NCI-H2227 (cell line): ENCODE results near the gene NID2.

Experiments
- DNase-seq: peaks from one replicate; lab custom pipeline; 2025; ENCODE audit not compliant: unreplicated experiment; lab: John Stamatoyannopoulos, UW

NID2 gene

GRCh38 chr14:52068615-52069306 lies at the start of gene NID2:
Gene NID2 (minus strand): TSS chr14:52069059. CDS start chr14:52068994, 65 bp downstream.
- DNase-seq = peak; percentile 52

GRCh38 chr14:52117111-52117832 lies 48.4 kb upstream of the NID2 start:
- no peak for DNase-seq

GRCh38 chr14:52115286-52115685 lies 46.4 kb upstream of the NID2 start:
- DNase-seq = no peak

GRCh38 chr14:52112336-52113018 lies 43.6 kb upstream of the NID2 start:
- no peak for DNase-seq

GRCh38 chr14:52111583-52111982 lies 42.7 kb upstream of the NID2 start:
- no peak for DNase-seq

GRCh38 chr14:52110441-52111086 lies 41.7 kb upstream of the NID2 start:
- no peak for DNase-seq

GRCh38 chr14:52108823-52109222 lies 40.0 kb upstream of the NID2 start:
- no peak for DNase-seq

GRCh38 chr14:52106840-52107239 lies 38.0 kb upstream of the NID2 start:
- DNase-seq = no peak

GRCh38 chr14:52103416-52103815 lies 34.6 kb upstream of the NID2 start:
- no peak for DNase-seq

- no peak for DNase-seq
Measured at GRCh38 chr14:52095794-52096193, 26.9 kb upstream of the NID2 start.

GRCh38 chr14:52095336-52095735 lies 26.5 kb upstream of the NID2 start:
- no peak for DNase-seq

GRCh38 chr14:52094546-52095271 lies 25.9 kb upstream of the NID2 start:
- no peak for DNase-seq

GRCh38 chr14:52091928-52092327 lies 23.1 kb upstream of the NID2 start:
- DNase-seq = no peak

- DNase-seq = no peak
Measured at GRCh38 chr14:52090936-52091335, 22.1 kb upstream of the NID2 start.

GRCh38 chr14:52089218-52089617 lies 20.4 kb upstream of the NID2 start:
- DNase-seq = no peak

- no peak for DNase-seq
Measured at GRCh38 chr14:52086711-52087110, 17.9 kb upstream of the NID2 start.

GRCh38 chr14:52082903-52083302 lies 14.0 kb upstream of the NID2 start:
- no peak for DNase-seq

GRCh38 chr14:52081964-52082363 lies 13.1 kb upstream of the NID2 start:
- no peak for DNase-seq

- DNase-seq = no peak
Measured at GRCh38 chr14:52080808-52081755, 12.2 kb upstream of the NID2 start.
